ENCODE data around the gene PSMC3. TPM values are rescaled to one million over a fixed set of nuclear protein-coding genes. Genes with fewer than 3 reads are reported as not detected.

Gene PSMC3
- total RNA-seq: 92.8 and 122 TPM in 2 replicates

DNA sequence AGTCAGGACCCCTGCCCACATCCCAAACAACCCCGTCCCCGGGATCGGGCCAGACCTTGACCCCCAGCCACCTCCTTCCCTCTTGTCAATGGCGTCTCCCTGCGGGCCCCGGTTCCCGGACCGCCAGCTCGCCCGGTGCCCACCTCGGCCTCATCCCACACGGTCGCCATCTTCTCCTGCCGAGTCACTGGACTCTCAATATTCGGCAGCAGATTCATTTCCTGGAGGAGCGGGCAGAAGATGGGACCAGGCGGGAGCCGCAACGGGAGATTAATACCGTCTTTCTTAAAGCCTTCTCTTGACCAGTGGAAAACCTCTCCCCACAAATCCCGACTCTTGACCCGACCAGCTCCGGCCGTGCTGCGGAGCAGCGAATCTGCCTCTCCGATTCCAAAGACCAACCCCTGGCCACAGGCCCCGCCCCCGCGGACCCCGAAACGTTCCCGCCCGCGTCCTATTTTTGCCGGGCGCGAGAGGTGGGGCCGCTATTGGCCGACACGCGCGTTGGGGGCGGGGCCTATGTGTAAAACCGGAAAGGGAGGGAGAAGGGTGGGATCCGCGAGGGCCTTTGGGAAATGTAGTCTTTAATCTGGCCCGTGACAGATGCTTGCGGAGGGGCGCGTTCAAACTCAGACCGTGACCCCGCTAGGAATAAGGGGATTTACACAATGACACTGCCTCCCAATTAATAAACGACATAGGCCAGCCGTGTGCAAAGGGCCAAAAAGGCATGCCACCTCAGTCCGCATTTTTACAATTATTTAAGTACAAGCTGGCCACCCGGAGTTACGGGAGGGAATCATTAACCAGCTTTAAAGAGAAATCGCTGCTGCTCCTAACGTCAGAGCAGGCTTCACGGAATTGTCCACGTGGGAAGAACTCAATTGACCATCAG lies at the start of gene PSMC3:
TSS of gene PSMC3 (minus strand) at position 378 of the 895 bp plus-strand sequence. CDS start at position 218, 160 bp downstream.

DNA sequence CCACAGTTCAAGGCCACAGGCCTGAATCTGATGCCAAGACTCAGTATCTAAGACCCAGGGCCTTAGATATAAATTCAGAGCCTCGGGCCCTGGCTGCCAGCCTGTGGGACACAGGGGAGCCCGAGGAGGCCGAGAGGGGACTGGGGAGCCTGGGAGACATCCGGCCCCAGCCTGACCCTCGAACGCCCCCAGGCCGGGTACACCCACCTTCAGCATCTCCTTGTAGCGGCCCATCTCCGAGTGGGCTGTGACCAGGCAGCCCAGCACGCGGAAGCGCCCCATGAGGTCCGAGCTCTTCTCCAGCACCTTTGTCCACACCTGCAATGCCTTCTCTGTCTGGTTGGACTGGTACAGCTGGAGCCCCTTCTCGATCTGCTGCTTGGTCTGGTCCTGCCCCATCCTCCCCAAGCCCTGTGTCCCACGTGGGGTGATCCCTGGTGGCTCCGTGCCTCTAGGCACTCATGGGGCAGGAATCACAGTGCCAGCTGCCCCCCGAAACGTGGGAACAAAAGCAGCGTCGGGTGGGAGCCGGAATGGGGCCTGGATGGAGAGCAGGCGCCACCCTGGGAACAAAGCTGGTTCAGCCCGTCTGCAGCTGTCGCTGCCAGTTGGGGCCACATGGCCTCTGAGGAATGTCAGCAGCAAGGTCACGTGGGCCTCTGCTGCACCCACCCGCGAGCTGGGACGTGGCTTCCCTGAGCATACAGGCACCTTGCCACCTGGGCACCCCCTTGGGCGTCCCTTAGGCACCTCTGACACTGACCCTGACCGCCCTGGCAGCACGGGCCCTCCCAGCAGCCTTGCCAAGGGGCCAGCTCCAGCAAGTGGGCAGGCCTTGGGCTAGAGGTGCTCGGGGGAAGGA lies 22.6 kb upstream of the PSMC3 start, which contains the start of gene RAPSN:
TSS of gene RAPSN (minus strand) at position 571 of the 862 bp plus-strand sequence. CDS start at position 399, 172 bp downstream.

DNA sequence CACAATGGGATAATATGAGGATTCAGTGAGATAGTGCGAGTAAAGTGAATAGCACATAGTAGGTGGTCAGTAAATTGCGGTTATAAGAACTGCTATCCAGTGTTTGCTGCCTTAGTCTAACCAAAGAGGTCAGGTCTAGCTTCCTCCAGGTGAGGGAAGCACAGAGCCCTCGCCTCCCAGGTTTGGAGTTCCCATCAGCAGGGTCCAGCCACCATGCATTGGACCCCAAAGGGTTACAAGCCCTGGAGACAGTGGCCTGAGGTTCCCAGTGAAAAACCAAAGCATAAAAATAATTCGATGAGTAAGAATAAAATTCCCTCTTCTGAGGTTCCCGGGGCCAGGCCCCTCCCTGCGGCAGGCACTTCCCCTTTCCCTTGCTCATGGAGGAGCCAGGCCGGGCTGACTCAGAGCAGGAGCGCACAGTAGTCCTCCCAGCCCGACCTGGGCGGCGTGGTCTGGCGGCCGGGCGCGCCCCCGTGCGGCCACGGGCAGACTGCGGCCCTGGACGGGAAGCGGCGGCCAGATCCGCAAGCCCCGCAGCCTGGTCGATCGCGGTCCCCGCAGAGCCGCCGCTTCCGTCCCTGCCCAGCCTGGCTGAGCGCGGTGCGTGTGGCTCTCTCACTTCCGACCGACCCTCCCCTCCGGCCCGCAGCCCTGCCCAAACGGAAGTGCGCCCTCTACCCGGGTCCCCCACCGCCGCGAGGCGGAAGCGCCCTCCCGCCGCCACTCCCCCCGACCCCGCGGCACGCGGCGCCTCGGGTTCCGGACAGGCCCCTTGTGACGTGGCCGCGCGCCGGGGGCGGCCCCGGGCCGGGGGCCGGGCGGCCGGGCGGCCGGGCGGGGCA lies 18.3 kb downstream of the PSMC3 start, which contains the start of gene SLC39A13:
TSS of gene SLC39A13 (plus strand) at position 845 of the 845 bp plus-strand sequence. CDS start 1,505 bp downstream, outside the sequence.

DNA sequence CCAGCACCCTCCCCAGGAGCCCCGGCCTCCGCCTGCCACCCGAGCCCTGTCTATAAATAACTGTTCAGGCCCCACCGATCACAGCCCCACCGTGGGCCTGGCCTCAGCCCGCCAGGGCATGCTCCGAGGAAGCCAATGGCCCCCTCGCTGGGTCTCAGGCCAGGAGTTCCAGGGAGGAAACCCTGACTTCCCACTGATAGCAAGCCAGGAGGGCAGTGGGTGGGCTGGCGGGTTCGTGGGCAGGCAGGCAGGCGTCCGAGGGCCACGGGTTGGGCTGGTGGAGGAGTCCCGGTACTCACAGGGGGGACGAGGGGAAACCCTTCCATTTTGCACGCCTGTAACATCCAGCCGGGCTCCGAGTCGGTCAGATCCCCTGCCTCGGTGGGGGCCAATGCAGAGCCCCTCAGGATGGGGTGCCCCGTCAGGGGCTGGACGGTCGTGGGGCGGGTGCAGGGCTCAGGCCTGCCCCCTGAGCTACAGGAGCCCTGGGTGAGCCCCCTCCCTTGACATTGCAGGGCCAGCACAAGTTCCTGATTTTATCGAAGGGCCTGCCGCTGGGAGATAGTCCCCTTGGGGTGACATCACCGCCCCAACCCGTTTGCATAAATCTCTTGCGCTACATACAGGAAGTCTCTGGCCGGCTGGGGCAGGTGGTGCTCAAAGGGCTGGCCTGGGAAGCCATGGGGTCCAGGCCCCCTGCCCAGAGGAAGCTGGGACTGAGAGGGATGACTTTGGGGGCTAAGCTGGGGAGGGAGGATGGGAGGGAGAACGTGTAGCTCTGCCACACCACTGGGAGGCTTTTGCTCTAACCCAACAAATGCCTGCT lies 48.0 kb downstream of the PSMC3 start, which contains the start of gene SPI1:
TSS of gene SPI1 (minus strand) at position 538 of the 826 bp plus-strand sequence. CDS start at position 344, 194 bp downstream.

Small RNA genes within 50 kb of the gene (small RNA-seq; reads per million reads assigned to genes)
- gene MIR4487: not detected

Other genes with a start within 250 kb of the PSMC3 start
- 172 and 210 TPM in 2 replicates for gene ARFGAP2, start 249.6 kb downstream of the PSMC3 start, total RNA-seq
- gene PACSIN3, start 240.0 kb downstream of the PSMC3 start, total RNA-seq: 37.0 and 37.8 TPM in 2 replicates
- gene DDB2, start 211.5 kb downstream of the PSMC3 start, total RNA-seq: 35.5 and 40.9 TPM in 2 replicates
- 35.7 and 37.3 TPM in 2 replicates for gene ACP2, start 177.6 kb downstream of the PSMC3 start, total RNA-seq
- gene NR1H3, start 168.4 kb downstream of the PSMC3 start, total RNA-seq: 15.4 and 17.0 TPM in 2 replicates
- 25.8 and 30.1 TPM in 2 replicates for gene MADD, start 156.3 kb downstream of the PSMC3 start, total RNA-seq
- not detected in 2 replicates for gene MYBPC3, start 73.7 kb downstream of the PSMC3 start, total RNA-seq
- not detected in 2 replicates for gene SPI1, start 47.9 kb downstream of the PSMC3 start, total RNA-seq
- gene SLC39A13, start 17.8 kb downstream of the PSMC3 start, total RNA-seq: 128 and 132 TPM in 2 replicates
- 0.32 TPM in 1 of 2 replicates, not detected in the other for gene RAPSN, start 22.7 kb upstream of the PSMC3 start, total RNA-seq
- gene CELF1, start 126.7 kb upstream of the PSMC3 start, total RNA-seq: 115 and 140 TPM in 2 replicates
- gene PTPMT1, start 139.2 kb upstream of the PSMC3 start, total RNA-seq: 51.0 and 62.1 TPM in 2 replicates
- 34.2 and 34.7 TPM in 2 replicates for gene KBTBD4, start 152.5 kb upstream of the PSMC3 start, total RNA-seq
- 49.5 and 53.2 TPM in 2 replicates for gene NDUFS3, start 152.6 kb upstream of the PSMC3 start, total RNA-seq
- gene FAM180B, start 160.2 kb upstream of the PSMC3 start, total RNA-seq: 0.24 TPM in 1 of 2 replicates, not detected in the other
- gene C1QTNF4, start 168.0 kb upstream of the PSMC3 start, total RNA-seq: 0.12 and 0.49 TPM in 2 replicates
- 57.0 and 59.1 TPM in 2 replicates for gene MTCH2, start 216.1 kb upstream of the PSMC3 start, total RNA-seq

All from hair follicle dermal papilla cell (primary cell).